Measurements from ENCODE around the gene SMIM3.
"Not testable (repeated sequence)": the region's sequence is repeated elsewhere in the genome, so short reads cannot be mapped to it uniquely, and the experiment has no call there.

GRCh38 chr5:150845185-150845859 is 66.8 kb downstream of the SMIM3 start:
- TF ChIP-seq ZNF8 (CRISPR knock-in tag; IDR thresholded peaks at IDR 0.05); ESRRG (CRISPR knock-in tag; IDR thresholded peaks at IDR 0.05); ISL1 (CRISPR knock-in tag; IDR thresholded peaks at IDR 0.05); TCF4 (CRISPR knock-in tag; IDR thresholded peaks at IDR 0.05; ENCODE audit: borderline replicate concordance); BACH2 (CRISPR knock-in tag; IDR thresholded peaks at IDR 0.05; ENCODE audit: borderline replicate concordance); CSRNP3 (CRISPR knock-in tag; IDR thresholded peaks at IDR 0.05); ZNF565 (CRISPR knock-in tag; conservative IDR thresholded peaks at IDR 0.05; ENCODE audit: low read depth); ZFP3 (CRISPR knock-in tag; IDR thresholded peaks at IDR 0.05); PATZ1 (CRISPR knock-in tag; IDR thresholded peaks at IDR 0.05; ENCODE audit: borderline replicate concordance); OSR1 (CRISPR knock-in tag; IDR thresholded peaks at IDR 0.05); TSHZ2 (CRISPR knock-in tag; IDR thresholded peaks at IDR 0.05); RARB (CRISPR knock-in tag; IDR thresholded peaks at IDR 0.05); TOX (CRISPR knock-in tag; IDR thresholded peaks at IDR 0.05; ENCODE audit: borderline replicate concordance); GLIS3 (CRISPR knock-in tag; IDR thresholded peaks at IDR 0.05): not testable (repeated sequence)
